Hematopoietic multipotent progenitor cell treated with erythropoietin and hydrocortisone succinate and interleukin-3 and kit ligand, for 6 days (in vitro differentiated cells): ENCODE data around the gene RHOA.

Experiments used
- DNase-seq: peaks from one replicate; pipeline ENCODE4 v3.0.0-alpha.2; 2015

RHOA gene

DNA sequence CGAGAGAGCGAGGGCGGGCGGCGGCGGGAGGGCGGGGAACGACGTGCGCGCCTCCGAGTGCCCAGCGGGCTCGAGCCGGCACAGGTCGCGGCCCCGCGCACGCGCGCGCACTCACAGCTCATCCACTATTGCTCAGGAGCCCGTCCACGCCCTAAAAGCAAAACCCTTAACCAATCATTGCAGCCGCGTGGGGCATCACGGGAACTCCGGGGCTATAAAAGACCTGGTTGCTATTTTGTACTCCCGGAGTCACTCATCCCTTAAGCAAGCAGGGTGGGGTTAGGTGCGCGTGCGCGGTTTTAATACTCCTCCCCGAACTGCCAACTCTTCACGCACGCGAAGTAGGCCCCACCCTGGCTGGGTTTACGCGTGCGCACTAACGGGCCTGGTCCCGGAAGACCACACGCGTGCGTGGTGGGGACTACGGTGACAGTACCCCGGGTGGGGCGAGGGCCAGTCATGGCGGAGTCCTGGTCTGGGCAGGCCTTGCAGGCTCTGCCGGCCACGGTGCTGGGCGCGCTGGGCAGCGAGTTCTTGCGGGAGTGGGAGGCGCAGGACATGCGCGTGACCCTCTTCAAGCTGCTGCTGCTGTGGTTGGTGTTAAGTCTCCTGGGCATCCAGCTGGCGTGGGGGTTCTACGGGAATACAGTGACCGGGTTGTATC, at the start of gene RHOA, which contains the start of gene TCTA:
TSS of gene RHOA (minus strand) at position 9 of the 664 bp plus-strand sequence. CDS start 36,387 bp downstream, outside the sequence.
TSS of gene TCTA (plus strand) at position 456 of the 664 bp plus-strand sequence. CDS start at position 460, 4 bp downstream.
- DNase-seq: peak; percentile 100

- DNase-seq: no peak
Observed at GRCh38 chr3:49460956-49461355, 49.2 kb upstream of the RHOA start.

- no peak for DNase-seq
Observed at GRCh38 chr3:49460188-49460890, 48.6 kb upstream of the RHOA start.

GRCh38 chr3:49456466-49456865, 44.7 kb upstream of the RHOA start:
- DNase-seq: no peak

- no peak for DNase-seq
Observed at GRCh38 chr3:49454898-49455681, 43.3 kb upstream of the RHOA start.

DNA sequence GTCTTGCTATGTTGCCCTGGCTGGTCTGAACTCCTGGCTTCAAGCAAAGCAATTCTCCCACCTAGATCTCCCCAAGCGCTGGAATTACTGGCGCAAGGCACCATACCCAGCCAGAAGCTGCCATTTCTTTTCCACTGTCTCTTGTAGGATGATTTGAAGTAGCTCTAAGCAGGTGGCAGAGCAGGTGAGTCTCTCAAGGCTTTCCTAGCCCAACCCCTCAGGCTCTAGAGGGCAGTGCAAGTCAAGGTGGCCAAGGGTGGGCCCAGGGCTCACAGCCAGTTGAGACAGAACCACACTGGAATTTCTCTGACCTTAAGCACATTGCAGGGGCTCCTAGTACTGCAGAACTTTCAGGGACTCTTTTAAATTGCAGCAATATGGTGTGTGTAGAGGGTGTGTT, 42.7 kb upstream of the RHOA start:
- peak; percentile 65 for DNase-seq

- no peak for DNase-seq
Observed at GRCh38 chr3:49453621-49454020, 41.8 kb upstream of the RHOA start.

DNA sequence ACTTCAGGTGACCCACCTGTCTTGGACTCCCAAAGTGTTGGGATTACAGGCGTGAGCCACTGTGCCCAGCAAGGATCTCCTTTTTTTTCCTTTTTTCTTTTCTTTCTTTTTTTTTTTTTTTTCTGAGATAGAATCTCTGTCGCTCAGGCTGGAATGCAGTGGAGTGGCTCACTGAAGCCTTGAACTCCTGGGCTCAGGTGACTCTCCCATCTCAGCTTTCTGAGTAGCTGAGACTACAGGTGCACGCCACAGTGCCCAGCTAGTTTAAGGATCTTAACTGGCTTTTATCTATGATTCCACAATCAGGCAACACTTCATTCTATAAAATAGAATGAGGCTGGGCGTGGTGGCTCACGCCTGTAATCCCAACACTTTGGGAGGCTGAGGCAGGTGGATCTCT, 33.6 kb upstream of the RHOA start:
- no peak for DNase-seq

DNA sequence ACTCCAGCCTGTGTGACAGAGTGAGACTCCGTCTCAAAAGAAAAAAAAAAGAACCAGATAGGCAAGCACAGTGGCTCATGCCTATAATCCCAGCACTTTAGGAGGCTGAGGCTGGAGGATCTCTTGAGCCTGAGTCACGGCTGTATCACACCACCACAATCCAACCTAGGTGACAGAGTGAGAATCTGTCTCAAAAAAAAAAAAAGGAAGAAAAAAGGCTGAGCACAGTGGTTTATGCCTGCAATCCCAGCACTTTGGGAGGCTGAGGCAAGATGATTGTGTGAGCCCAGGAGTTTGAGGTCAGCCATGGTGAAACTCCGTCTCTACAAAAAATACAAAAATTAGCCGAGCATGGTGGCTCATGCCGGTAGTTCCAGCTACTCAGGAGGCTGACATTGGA, 23.0 kb upstream of the RHOA start:
- no peak for DNase-seq

GRCh38 chr3:49428752-49429080, 16.9 kb upstream of the RHOA start:
- peak; percentile 49 for DNase-seq

DNA sequence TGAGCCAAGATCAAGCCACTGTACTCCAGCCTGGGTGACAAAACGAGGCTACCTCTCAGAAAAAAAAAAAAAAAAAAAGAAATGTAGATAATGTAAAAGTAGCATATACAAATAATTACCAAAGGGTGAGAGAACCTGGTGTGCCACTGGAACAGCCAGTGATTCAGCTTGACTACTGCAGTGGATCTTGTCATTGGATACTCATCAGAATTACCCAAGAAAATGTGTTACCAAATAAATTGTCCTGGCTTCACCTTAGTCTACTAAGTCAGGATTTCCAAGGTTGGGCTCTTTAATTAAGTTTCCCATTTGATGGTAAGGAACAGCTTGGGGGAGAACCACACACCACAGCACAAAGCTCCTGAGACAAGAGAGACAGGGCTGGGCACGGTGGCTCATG, 15.8 kb upstream of the RHOA start:
- DNase-seq: no peak

GRCh38 chr3:49424816-49425215, 13.0 kb upstream of the RHOA start:
- DNase-seq: no peak

- peak; percentile 86 for DNase-seq
Observed at GRCh38 chr3:49422379-49423248, 10.8 kb upstream of the RHOA start, which contains the start of gene AMT. AMT (minus strand) TSS chr3:49422473; CDS start chr3:49422450, 23 bp downstream.

GRCh38 chr3:49421890-49422378, 10.2 kb upstream of the RHOA start:
- no peak for DNase-seq

- no peak for DNase-seq
Observed at GRCh38 chr3:49417516-49418120, 5.8 kb upstream of the RHOA start.

DNA sequence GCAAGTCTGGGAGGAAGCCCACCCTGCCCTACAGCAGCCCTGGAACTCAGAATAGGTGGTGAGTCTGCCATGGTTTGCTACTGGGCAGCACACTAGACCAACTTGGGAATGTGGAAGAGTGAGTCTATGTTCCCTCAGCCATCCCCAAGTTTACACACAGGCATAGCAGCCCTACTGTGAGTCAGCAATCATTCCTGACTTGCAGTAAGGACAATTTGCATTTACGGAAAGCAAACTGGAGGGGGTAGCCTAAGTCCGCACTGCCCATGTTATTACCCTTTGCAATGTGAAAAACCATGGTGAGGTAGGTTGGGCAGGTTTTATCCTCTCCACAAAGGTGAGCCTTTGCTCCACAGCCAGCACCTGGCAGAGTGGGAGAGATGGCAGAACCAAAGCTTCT, 5.1 kb upstream of the RHOA start:
- no peak for DNase-seq

- DNase-seq: peak; percentile 67
Observed at GRCh38 chr3:49415931-49416601, 4.3 kb upstream of the RHOA start.

- no peak for DNase-seq
Observed at GRCh38 chr3:49414753-49415152, 3.0 kb upstream of the RHOA start.

DNA sequence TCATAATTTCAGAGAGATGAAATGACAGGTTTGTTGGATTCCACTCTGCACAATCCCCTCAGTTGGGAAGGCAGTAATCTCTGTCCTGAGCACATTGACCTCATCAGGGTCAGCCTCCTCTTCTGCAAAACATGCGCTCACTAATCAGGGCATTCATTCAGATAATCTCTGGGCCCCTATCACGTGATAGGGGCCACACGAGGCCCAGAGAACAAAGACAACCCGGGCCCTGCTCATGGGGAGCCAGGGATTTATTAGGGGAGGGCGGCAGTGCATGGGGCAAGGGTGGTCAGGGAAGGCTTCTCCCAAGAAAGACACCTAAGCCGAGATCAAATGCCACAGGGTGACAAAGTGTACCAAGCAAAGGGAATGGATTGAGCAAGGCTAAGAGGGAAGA, 1.6 kb upstream of the RHOA start:
- DNase-seq: no peak

DNA sequence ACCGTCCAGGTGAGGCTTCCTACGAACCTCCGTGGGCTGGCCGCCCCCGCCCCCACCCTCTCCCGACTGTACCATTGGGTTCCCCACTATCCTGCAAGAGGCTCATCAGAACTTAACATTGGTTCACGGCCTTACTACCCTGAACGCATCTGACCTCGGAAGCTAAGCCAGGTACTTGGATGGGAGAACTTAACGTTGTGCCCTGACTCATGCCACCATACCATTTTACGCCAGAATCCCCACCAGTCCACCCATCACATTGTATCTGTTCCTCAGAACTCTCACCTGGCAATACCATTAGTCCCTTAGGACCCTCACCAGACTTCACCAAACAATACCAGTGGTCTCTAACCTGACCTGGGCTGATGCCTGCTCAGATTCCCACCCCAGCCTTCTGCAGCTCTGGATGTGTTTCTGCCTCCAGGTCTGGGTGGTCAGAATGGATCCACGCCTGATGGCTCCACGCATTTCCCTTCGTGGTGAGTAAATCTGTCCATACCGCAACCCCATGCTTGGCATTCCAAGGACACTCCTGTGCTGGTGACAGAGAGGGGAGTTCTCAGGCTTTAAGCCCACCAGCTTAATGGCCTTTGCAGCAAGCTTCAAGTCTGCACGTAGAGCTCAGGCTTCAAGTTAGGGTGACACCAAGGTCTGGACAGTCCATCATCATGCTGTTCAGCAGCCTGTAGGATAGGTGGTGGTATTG, 1.0 kb upstream of the RHOA start:
- peak; percentile 37 for DNase-seq

GRCh38 chr3:49411535-49411967, 225 bp downstream of the RHOA start:
- no peak for DNase-seq
